GM23338 (cell line): ENCODE results near the gene CACNA1F. TPM values are rescaled to one million over a fixed set of nuclear protein-coding genes. Genes with fewer than 3 reads are reported as not detected.

Source experiments
- ATAC-seq: fragments of 200-7000 bp; cut with Tn5 transposase; 3 replicates; pipeline ENCODE4 v1.9.1; 2020
- DNase-seq: peaks from one replicate; pipeline ENCODE4 v3.0.0-alpha.2; 2015; ENCODE audit warnings: low spot score
- H2AFZ ChIP-seq: fragments of 200-600 bp; sonication (generic); 2 replicates; pipeline ENCODE4 v1.8.0; 2016; ENCODE audit warnings: antibody characterized with exemption, mild to moderate bottlenecking, moderate library complexity
- H3F3A ChIP-seq: fragments of 200-600 bp; sonication (generic); replicated peaks from 2 replicates; pipeline ENCODE4 v1.8.0; 2017; ENCODE audit warnings: antibody characterized with exemption, mixed run types, low read depth
- H3K27ac ChIP-seq: fragments of 200-600 bp; sonication (generic); 2 replicates; pipeline ENCODE4 v1.6.1; 2016; ENCODE audit warnings: low read depth
- H3K27me3 ChIP-seq: fragments of 200-600 bp; sonication (generic); 2 replicates; pipeline ENCODE4 v1.8.0; 2016; ENCODE audit warnings: mild to moderate bottlenecking, mixed run types, moderate library complexity; ENCODE audit not compliant: insufficient read depth
- H3K36me3 ChIP-seq: fragments of 200-600 bp; sonication (generic); 2 replicates; pipeline ENCODE4 v1.8.0; 2016; ENCODE audit warnings: mild to moderate bottlenecking; ENCODE audit not compliant: insufficient read depth
- H3K4me1 ChIP-seq: fragments of 200-600 bp; sonication (generic); 2 replicates; pipeline ENCODE4 v1.8.0; 2016; ENCODE audit warnings: mild to moderate bottlenecking, moderate library complexity; ENCODE audit not compliant: insufficient read depth
- H3K4me2 ChIP-seq: fragments of 200-600 bp; sonication (generic); 2 replicates; pipeline ENCODE4 v1.7.1; 2017; ENCODE audit warnings: mixed run types
- H3K4me3 ChIP-seq: fragments of 200-600 bp; sonication (generic); 2 replicates; pipeline ENCODE4 v1.6.1; 2016; ENCODE audit warnings: mixed run types
- H3K79me2 ChIP-seq: fragments of 200-600 bp; sonication (generic); replicated peaks from 2 replicates; pipeline ENCODE4 v1.8.0; 2017; ENCODE audit warnings: mild to moderate bottlenecking; ENCODE audit not compliant: insufficient read depth
- H3K9me2 ChIP-seq: fragments of 200-600 bp; sonication (generic); 2 replicates; pipeline ENCODE4 v1.8.0; 2017; ENCODE audit not compliant: insufficient read depth
- H4K20me1 ChIP-seq: fragments of 200-600 bp; sonication (generic); replicated peaks from 2 replicates; pipeline ENCODE4 v1.8.0; 2017; ENCODE audit warnings: mild to moderate bottlenecking; ENCODE audit not compliant: insufficient read depth
- H3K27ac Mint-ChIP-seq: 2 replicates; pipeline ENCODE4 v1.8.0; 2020; ENCODE audit warnings: inconsistent platforms, mild to moderate bottlenecking, moderate library complexity, mixed read lengths
- H3K27me3 Mint-ChIP-seq: 3 replicates; pipeline ENCODE4 v1.8.0; 2022; ENCODE audit warnings: low read depth, mild to moderate bottlenecking, moderate library complexity, mixed read lengths, inconsistent platforms; ENCODE audit not compliant: insufficient read depth, poor library complexity
- H3K36me3 Mint-ChIP-seq: 3 replicates; pipeline ENCODE4 v1.8.0; 2021; ENCODE audit warnings: low read depth, mild to moderate bottlenecking, inconsistent platforms, moderate library complexity, mixed read lengths
- H3K4me1 Mint-ChIP-seq: 3 replicates; pipeline ENCODE4 v1.8.0; 2020; ENCODE audit warnings: mild to moderate bottlenecking, inconsistent platforms, mixed read lengths
- H3K4me3 Mint-ChIP-seq: 3 replicates; pipeline ENCODE4 v1.8.0; 2021; ENCODE audit warnings: moderate library complexity, mild to moderate bottlenecking, inconsistent platforms, mixed read lengths
- H3K9me3 Mint-ChIP-seq: 3 replicates; pipeline ENCODE4 v1.8.0; 2020; ENCODE audit warnings: moderate library complexity, mild to moderate bottlenecking, inconsistent platforms, mixed read lengths
- CTCF ChIP-seq, 2 experiments: fragments of 200-600 bp in 1 of 2; sonication (generic) in 1 of 2; conservative IDR thresholded peaks; 2 replicates each; pipeline versions ENCODE4 v1.5.1 to v1.6.1; 2016 to 2017; ENCODE audit warnings: antibody characterized with exemption in 2 of 2, low read depth in 2 of 2, mild to moderate bottlenecking in 2 of 2, moderate library complexity in 1 of 2
- ETS1 ChIP-seq: IDR thresholded peaks from 2 replicates; pipeline ENCODE4 v1.6.1; 2016; ENCODE audit warnings: antibody characterized with exemption
- EZH2phosphoT487 ChIP-seq: fragments of 200-600 bp; sonication (generic); IDR thresholded peaks from one replicate; pipeline ENCODE4 v1.8.1; 2018; ENCODE audit warnings: antibody characterized with exemption; ENCODE audit not compliant: unreplicated experiment
- JUNB ChIP-seq: IDR thresholded peaks from one replicate; pipeline ENCODE4 v1.6.1; 2016; ENCODE audit warnings: antibody characterized with exemption; ENCODE audit not compliant: unreplicated experiment
- POLR2AphosphoS5 ChIP-seq: IDR thresholded peaks from 2 replicates; pipeline ENCODE4 v1.6.1; 2016; ENCODE audit warnings: antibody characterized with exemption, low read depth
- REST ChIP-seq: IDR thresholded peaks from one replicate; pipeline ENCODE4 v1.6.1; 2018; ENCODE audit warnings: antibody characterized with exemption; ENCODE audit not compliant: unreplicated experiment
- ZNF114 ChIP-seq: fragments of 250-450 bp; sonication (Bioruptor Pico); IDR thresholded peaks from 2 replicates; pipeline ENCODE4 v1.5.0; 2020; ENCODE audit warnings: mild to moderate bottlenecking, moderate library complexity
- polyA plus RNA-seq: library from polyadenylated mRNA; unstranded; fragments of >200 nt; fragmentation: Nextera tagmentation; extraction: Ambion mirVana; gene quantifications from 2 replicates; pipeline ENCODE4 v1.2.1, GENCODE V29; 2016
- total RNA-seq: library from RNA; depleted of rRNA; stranded (reverse); fragments of >200 nt; shearing (Covaris generic); gene quantifications from 2 replicates; pipeline ENCODE4 v1.2.3, GENCODE V29; 2014

Gene CACNA1F
- total and polyA plus RNA-seq, 2 experiments from 2014 or later: 0.44 to 0.90 TPM

- no peak overlapping the region for H2AFZ ChIP-seq
- H3K4me2 ChIP-seq: peak overlapping the region; percentile 68; the same call in 1 of the 2 replicates
- H3K36me3 ChIP-seq: no peaks in the 10 kb centered on the region
- H3K27me3 Mint-ChIP-seq: peaks cover 10% of the 10 kb centered on the region
- H3K27me3 ChIP-seq: no peaks in the 10 kb centered on the region
- TF ChIP-seq REST (no peak), ZNF114 (CRISPR knock-in tag) (no peak), POLR2AphosphoS5 (no peak), ETS1 (no peak), CTCF (conservative IDR thresholded peaks at IDR 0.05; ENCODE audit: low read depth in 2 of 2) (no peak), JUNB (no peak), EZH2phosphoT487 (no peak)
- H3K27ac Mint-ChIP-seq: peak overlapping the region; percentile 86
- peak overlapping the region; percentile 62; the same call in 1 of the 2 replicates for H3K4me3 ChIP-seq
- no peaks in the 10 kb centered on the region for H3F3A ChIP-seq
- no peaks in the 10 kb centered on the region; the same call in 1 of the 2 replicates for H4K20me1 ChIP-seq
- H3K79me2 ChIP-seq: peaks cover 29% of the 10 kb centered on the region
- H3K4me1 ChIP-seq: peaks cover 3% of the 10 kb centered on the region; the same call in 1 of the 2 replicates
- H3K4me3 Mint-ChIP-seq: peak overlapping the region; percentile 66
- no peaks in the 10 kb centered on the region for H3K9me2 ChIP-seq
- peaks cover 23% of the 10 kb centered on the region for H3K36me3 Mint-ChIP-seq
- peaks cover 34% of the 10 kb centered on the region for H3K4me1 Mint-ChIP-seq
- H3K9me3 Mint-ChIP-seq: no peaks in the 10 kb centered on the region; the same call in 1 of the 3 replicates
- DNase-seq: no peak
- no peak overlapping the region for H3K27ac ChIP-seq
- ATAC-seq: no peak
Observed at GRCh38 chrX:49271341-49271740, 38.2 kb upstream of the CACNA1F start.

GRCh38 chrX:49270249-49270921 lies 37.2 kb upstream of the CACNA1F start:
- no peak for ATAC-seq
- peaks cover 34% of the 10 kb centered on the region for H3K4me1 Mint-ChIP-seq
- DNase-seq: peak; percentile 13
- Histone ChIP-seq H2AFZ (no peak overlapping the region), H3K36me3 (no peaks in the 10 kb centered on the region), H3K9me2 (no peaks in the 10 kb centered on the region), H3K27me3 (no peaks in the 10 kb centered on the region), H3K4me1 (peaks cover 3% of the 10 kb centered on the region; the same call in 1 of the 2 replicates), H3K27ac (0 out of 2 replicates have a peak overlapping the region, but pooled peaks have one; percentile 45), H3K4me2 (peak overlapping the region; percentile 68), H3K79me2 (peaks cover 29% of the 10 kb centered on the region), H4K20me1 (no peaks in the 10 kb centered on the region; the same call in 1 of the 2 replicates), H3F3A (no peaks in the 10 kb centered on the region), H3K4me3 (peak overlapping the region; percentile 62)
- H3K36me3 Mint-ChIP-seq: peaks cover 23% of the 10 kb centered on the region
- peak overlapping the region; percentile 66 for H3K4me3 Mint-ChIP-seq
- H3K27me3 Mint-ChIP-seq: peaks cover 10% of the 10 kb centered on the region
- no peaks in the 10 kb centered on the region; the same call in 1 of the 3 replicates for H3K9me3 Mint-ChIP-seq
- TF ChIP-seq POLR2AphosphoS5: no peak
- no peak for TF ChIP-seq EZH2phosphoT487
- no peak overlapping the region for H3K27ac Mint-ChIP-seq
